Suprapubic skin (tissue), 3 donors: ENCODE results near the gene AMBRA1.
"Not testable (repeated sequence)": the region's sequence is repeated elsewhere in the genome, so short reads cannot be mapped to it uniquely, and the experiment has no call there.

Source experiments
- CTCF ChIP-seq, 2 donors: fragments of 200-600 bp in 1 of 2; fragments of 450-650 bp in 1 of 2; sonication (generic) in 1 of 2; IDR thresholded peaks; one replicate each; pipeline ENCODE4 v1.5.1; 2016 to 2019; ENCODE audit warnings: antibody characterized with exemption in 2 of 2, mild to moderate bottlenecking in 1 of 2, moderate library complexity in 1 of 2
- POLR2AphosphoS5 ChIP-seq, 3 donors: sonication (generic); formaldehyde crosslinking; IDR thresholded peaks; one replicate each; pipeline ENCODE4 v1.6.1; 2017; ENCODE audit warnings: antibody characterized with exemption in 3 of 3

- not testable (repeated sequence) for TF ChIP-seq POLR2AphosphoS5, CTCF (IDR thresholded peaks at IDR 0.05)
These were observed 222.6 kb downstream of the AMBRA1 start for GRCh38 chr11:46371262-46371661.
